H7 (cell line): ENCODE data around the gene RRM2. TPM values are rescaled to one million over a fixed set of nuclear protein-coding genes. Genes with fewer than 3 reads are reported as not detected.
"Not testable (repeated sequence)": the region's sequence is repeated elsewhere in the genome, so short reads cannot be mapped to it uniquely, and the experiment has no call there.

Experiments used
- DNase-seq: peaks from one replicate; pipeline ENCODE4 v3.0.0; 2012
- H3K27me3 ChIP-seq: 2 replicates; pipeline ENCODE4 v1.6.0; 2011; ENCODE audit warnings: mild to moderate bottlenecking, low read length; ENCODE audit not compliant: control insufficient read depth, insufficient read depth
- H3K36me3 ChIP-seq: replicated peaks from 2 replicates; pipeline ENCODE4 v1.5.1; 2011; ENCODE audit warnings: low read length; ENCODE audit not compliant: control insufficient read depth, insufficient read depth
- H3K4me3 ChIP-seq: 2 replicates; pipeline ENCODE4 v1.5.1; 2011; ENCODE audit warnings: low read depth, mild to moderate bottlenecking, control low read depth, low read length, moderate library complexity; ENCODE audit not compliant: insufficient read depth
- total RNA-seq: library from RNA; depleted of rRNA; stranded (reverse); fragments of >200 nt; shearing (Covaris generic); gene quantifications from 2 replicates; pipeline ENCODE4 v1.2.3, GENCODE V29; 2014

Gene RRM2
- total RNA-seq, 1 experiment from 2014 or later = 71.9 TPM

DNA sequence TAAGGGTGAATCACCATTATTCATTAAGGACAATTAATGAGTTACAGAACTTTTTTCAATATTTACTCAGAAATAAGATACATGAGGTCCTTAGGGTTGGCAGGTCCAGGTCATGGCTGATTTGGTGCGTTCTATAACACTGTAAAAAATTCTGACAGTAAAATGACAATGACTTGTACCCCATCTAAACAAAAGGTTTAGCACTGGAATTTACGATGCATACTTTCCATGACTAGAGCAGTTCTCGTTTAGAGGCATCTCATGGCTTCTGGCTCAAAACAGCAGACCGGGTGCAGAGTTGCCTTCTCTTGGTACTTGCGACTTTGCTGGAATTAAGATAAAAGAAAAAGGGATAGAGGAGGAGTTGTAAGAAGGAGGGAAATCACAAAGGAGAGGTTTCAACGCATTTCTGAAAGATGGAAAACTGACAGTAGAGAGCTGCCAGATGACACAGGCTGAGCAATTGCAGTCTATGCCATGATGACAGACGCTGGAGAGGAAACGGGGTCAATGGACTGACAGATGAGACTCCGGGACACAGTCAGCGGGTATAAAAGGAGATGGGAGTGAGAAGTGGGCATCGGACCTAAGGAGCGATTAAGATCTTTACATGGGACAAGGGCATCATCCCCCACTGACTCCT lies 38.2 kb upstream of the RRM2 start:
- Histone ChIP-seq H3K4me3 (no peak overlapping the region), H3K27me3 (peaks cover 15% of the 10 kb centered on the region), H3K36me3 (no peaks in the 10 kb centered on the region)
- no peak for DNase-seq

DNA sequence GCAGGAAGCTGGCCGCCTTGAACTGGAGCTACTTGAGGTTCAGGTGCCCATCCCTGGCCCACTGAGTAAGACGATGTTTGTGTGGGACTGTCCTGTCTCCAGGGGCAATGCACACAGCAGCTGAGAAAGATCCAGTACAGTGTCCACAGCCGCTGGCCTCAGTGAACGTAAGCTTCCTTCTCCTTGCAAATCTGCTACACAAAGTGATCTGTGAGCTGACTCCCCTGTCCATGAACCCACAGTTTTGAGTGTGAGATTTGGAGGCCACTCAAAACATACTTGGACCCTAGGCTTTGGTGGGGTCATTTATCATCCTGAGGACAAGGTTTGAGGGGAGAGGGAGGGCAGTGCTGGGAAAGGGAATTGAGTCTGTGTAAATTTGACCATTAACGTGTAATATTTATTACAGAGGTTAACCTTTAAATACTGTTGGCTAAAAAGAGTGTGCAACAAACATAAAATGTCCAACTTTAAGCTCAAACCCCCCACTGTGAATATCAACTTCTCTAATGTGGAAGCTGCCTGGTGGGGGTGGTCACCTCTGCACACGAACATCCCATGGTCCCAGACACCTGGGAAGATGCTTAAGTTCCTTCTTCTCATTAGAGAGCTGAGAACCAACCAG lies 37.4 kb upstream of the RRM2 start:
- DNase-seq = no peak
- Histone ChIP-seq H3K4me3 (no peak overlapping the region), H3K27me3 (peaks cover 12% of the 10 kb centered on the region), H3K36me3 (no peaks in the 10 kb centered on the region)

DNA sequence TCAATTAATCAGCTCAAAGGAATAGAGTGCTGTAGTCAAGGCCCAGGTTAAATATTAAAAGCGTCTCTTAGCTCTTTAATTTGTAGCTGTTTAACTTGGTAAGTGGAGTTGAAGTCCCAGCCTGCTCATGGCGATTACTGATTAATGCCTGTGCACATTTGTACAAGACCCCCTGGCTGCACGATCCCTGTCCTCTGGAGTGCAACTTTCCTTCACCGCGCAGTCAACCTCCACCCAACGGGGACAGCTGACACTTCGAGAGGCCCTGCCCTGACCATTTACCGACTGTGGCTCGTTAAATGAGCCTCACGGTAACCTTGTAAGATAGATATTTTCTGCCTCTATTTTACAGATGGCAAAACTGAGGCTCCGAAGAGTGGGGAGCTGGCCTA lies 36.9 kb upstream of the RRM2 start:
- no peak overlapping the region for H3K4me3 ChIP-seq
- H3K27me3 ChIP-seq = peaks cover 8% of the 10 kb centered on the region
- DNase-seq = no peak
- H3K36me3 ChIP-seq = no peaks in the 10 kb centered on the region

DNA sequence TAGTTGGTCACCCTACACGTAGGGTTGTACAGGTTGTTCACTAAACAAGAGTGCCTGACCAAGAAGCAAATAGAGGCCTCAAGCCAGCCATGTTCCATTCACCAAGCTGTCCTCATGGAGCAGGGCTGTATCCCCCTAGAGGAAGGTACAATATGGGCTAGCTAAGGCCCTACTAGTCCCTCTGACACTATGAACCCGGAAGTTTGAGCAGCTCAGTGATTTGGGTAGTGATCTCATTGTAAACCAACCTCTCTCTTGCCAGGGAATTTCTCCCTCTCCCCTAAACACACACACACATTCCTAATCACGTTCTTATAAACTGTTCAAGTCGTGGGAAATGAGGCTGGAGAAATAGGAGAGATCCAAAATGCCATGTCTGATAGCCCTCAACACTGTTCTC lies 35.6 kb upstream of the RRM2 start:
- H3K27me3 ChIP-seq = no peaks in the 10 kb centered on the region; the same call in 1 of the 2 replicates
- no peak for DNase-seq
- H3K4me3 ChIP-seq = no peak overlapping the region
- no peaks in the 10 kb centered on the region for H3K36me3 ChIP-seq

DNA sequence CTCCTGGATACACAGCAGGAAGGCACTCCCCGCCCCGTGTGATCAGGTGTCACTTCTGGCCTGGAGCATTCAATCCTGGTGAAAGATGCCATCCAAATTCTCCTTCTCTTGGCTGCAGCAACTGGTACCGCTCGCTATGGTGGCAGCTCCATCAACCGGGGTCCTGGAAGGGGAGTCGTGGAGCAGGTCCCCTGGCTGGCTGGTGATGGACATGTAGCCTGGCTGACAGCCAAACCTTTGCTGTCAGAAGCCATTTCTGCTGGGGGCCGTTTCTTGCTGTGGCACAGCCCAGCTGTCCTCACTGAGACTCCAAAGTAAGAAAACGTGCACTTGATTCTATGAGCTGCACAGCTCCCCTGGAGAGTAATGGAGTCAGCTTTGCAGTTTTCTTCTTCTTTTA lies 35.2 kb upstream of the RRM2 start:
- no peak overlapping the region for H3K4me3 ChIP-seq
- H3K36me3 ChIP-seq = no peaks in the 10 kb centered on the region
- H3K27me3 ChIP-seq = no peaks in the 10 kb centered on the region; the same call in 1 of the 2 replicates
- DNase-seq = no peak

DNA sequence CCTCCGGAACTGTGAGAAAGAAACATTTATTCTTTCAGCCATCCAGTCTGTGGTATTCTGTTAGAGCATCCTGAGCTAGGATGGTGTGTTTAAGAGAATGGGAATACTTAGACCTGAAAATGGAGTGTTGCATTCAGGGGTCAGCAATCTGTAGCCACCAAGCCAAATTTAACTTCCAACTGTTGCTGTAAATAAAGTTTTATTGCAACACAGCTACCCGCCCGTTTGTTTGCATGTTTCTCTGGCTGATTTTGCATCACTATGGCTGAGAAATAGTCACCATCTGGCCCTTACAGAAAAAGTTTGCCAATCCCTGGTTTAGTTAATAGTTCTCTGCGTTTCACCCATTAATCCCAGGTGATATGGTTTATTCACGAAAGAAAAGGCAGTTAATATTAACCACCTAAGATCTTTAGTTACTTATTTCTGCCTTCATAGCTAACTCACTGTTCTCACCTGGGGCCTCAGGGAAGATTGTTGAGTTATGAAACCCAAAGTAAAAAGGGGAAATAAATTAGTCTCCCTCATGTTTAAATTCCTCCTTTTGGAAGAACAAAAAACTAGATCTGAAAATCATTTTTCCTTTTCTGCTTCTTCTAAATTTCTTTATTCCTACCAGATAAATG lies 32.9 kb upstream of the RRM2 start:
- Histone ChIP-seq H3K36me3 (no peaks in the 10 kb centered on the region), H3K27me3 (no peaks in the 10 kb centered on the region; the same call in 1 of the 2 replicates), H3K4me3 (no peak overlapping the region)
- no peak for DNase-seq

DNA sequence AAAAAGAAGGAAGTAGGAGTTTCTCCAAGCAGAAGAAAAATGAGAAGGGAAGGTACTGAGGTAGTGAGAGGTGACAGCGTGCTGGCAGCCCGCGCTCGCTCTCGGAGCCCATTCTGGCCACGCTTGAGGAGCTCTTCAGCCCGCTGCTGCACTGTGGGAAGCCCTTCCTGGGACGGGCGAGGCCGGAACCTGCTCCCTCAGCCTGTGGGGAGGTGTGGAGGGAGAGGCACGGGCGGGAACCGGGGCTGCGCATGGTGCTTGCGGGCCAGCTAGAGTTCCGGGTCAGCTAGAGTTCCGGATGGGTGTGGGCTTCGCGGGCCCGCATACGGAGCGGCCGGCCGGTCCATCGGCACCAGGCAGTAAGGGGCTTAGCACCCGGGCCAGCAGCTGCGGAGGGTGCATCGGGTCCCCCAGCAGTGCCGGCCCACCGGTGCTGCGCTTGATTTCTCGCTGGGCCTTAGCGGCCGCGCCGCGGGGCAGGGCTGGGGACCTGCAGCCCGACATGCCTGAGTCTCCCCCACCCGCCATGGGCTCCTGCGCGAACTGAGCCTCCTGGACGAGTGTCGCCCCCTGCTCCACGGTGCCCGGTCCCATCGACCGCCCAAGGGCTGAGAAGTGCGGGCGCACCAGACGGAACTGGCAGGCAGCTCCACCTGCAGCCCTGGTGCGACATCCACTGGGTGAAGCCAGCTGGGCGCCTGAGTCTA lies 31.2 kb upstream of the RRM2 start:
- no peak overlapping the region; the same call in 1 of the 2 replicates for H3K4me3 ChIP-seq
- no peaks in the 10 kb centered on the region for H3K36me3 ChIP-seq
- H3K27me3 ChIP-seq = no peaks in the 10 kb centered on the region
- DNase-seq = no peak

DNA sequence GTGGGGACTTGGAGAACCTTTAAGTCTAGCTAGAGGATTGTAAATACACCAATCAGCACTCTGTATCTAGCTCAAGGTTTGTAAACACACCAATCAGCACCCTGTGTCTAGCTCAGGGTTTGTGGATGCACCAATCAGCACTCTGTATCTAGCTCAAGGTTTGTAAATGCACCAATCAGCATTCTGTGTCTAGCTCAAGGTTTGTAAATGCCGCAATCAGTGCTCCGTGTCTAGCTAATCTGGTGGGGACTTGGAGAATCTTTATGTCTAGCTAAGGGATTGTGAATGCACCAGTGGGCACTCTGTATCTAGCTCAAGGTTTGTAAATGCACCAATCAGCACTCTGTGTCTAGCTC lies 30.7 kb upstream of the RRM2 start:
- not testable (repeated sequence) for H3K36me3 ChIP-seq, DNase-seq, H3K27me3 ChIP-seq, H3K4me3 ChIP-seq

DNA sequence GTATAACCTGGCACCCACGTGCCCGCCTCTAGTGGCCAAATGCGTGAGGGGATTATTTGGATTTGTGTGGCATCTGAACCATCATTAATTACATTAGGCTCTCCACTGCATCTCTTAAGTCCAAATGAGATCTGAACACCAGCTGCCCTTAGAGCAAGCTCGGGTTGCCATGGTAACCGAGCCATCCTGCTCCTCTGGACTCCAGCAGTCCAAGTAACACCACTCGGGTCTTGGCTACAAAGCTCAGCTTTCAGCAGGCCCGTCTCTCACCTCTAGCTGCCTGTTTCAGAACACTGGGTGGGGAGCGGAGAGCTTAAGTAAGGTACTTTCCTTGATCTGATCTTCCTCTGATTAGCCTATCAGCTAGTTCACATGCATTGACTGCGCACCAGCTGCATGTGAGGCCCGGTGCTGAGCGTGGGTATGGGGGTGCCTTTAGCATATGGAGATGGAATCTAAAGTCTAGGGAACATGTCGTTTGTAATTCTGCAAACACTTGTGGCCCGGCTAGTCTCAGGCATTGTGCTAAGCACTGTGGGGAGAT lies 28.2 kb upstream of the RRM2 start:
- H3K27me3 ChIP-seq = no peaks in the 10 kb centered on the region
- peak; percentile 32 for DNase-seq
- no peaks in the 10 kb centered on the region for H3K36me3 ChIP-seq
- H3K4me3 ChIP-seq = no peak overlapping the region

DNA sequence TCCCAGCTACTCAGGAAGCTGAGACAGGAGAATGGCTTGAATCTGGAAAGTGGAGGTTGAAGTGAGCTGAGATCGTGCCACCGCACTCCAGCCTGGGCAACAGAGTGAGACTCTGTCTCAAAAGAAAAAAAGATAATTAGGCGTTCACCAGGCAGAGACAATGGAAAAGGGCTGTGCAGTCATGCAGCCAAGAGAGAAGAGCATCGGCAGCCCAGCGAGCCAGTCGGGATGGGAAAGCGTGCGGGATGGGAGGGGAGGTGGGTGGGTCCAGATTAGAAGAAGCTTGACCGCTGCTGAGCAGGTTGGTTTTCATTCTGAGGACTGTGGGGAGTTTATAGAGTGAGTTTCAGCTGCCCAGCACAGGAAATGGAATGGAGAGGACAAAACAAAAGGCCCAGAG lies 27.4 kb upstream of the RRM2 start:
- H3K27me3 ChIP-seq = no peaks in the 10 kb centered on the region
- H3K4me3 ChIP-seq = no peak overlapping the region
- DNase-seq = peak; percentile 10
- H3K36me3 ChIP-seq = no peaks in the 10 kb centered on the region

DNA sequence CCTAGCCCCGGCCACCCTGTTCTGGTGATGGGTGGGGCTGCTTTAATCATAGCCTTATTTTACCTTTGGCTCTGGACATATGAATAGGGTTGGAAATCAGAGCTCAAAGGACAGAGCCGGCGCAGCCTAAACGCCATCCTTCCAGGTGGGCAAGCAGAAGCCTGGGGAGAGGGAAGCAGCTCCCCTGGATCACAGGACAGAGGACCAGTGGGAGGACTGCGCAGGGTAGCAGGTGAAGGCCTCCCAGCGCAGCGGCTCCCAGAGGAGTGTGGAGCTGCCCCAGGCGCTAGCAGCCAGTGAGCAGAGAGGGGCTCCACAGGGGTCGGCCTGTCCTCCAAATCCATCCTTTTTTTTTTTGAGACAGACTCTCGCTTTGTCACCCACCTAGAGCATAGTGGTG lies 25.9 kb upstream of the RRM2 start:
- no peaks in the 10 kb centered on the region for H3K36me3 ChIP-seq
- peak; percentile 43 for DNase-seq
- H3K27me3 ChIP-seq = no peaks in the 10 kb centered on the region
- no peak overlapping the region for H3K4me3 ChIP-seq

DNA sequence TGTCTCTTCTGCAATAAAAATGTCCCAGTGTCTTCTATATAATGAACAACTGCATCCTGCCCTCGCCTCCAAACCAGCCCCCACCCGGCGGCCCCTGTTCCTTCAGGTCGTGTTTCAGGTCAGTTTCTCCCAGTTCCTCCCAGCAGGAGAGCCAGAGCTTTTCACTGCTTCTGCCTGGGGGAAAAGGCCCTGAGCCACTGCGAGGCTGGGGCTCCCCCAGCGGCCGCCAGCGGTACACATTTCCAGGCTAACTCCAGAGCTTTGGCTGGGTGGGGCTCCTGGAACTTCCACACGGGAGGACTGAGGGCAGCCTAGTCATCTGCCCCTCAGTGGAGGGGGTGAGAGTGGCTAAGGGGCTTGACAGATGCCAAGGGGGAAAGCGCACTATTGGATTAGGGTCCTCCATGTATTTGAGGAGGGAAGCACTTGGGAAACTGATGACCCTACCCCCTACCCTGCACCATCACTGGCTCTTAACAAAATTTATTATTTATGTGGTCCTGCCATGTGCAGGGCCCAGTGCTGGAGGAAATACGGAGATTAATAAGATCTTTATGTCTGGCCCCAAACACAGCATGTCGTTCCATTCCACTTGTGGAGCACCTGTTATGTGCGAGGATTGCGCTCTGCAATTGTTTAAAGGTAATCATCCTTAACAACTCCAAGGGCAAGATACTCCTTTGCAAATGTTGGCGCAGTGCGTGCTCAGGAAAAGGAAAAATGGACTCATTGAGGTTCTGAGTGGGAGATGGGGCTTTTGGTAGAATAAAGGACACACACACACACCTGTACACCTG lies 25.0 kb upstream of the RRM2 start:
- peak; percentile 95 for DNase-seq
- H3K27me3 ChIP-seq = no peaks in the 10 kb centered on the region
- no peak overlapping the region for H3K4me3 ChIP-seq
- H3K36me3 ChIP-seq = no peaks in the 10 kb centered on the region

DNA sequence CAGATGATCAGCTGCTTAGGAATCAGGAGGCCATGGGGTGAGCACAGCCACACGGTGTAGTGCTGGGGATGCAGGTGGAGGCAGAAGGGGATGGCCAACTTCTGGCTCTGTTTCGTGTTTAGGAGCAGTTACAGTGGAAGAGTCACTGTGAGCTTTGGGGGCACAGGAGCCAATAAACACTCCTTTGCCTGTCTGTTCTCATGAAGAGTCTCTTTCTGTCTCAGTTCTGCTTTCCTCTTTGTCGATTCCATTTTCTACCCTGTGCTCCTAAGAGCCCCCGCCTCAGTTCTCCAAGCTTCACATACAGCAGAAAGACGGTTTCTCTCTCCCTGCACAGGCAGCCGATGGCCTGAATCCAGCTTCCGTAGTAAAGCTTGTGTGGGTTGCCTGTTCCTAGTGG lies 21.0 kb upstream of the RRM2 start:
- H3K27me3 ChIP-seq = no peaks in the 10 kb centered on the region
- DNase-seq = peak; percentile 17
- no peak overlapping the region for H3K4me3 ChIP-seq
- H3K36me3 ChIP-seq = no peaks in the 10 kb centered on the region

DNA sequence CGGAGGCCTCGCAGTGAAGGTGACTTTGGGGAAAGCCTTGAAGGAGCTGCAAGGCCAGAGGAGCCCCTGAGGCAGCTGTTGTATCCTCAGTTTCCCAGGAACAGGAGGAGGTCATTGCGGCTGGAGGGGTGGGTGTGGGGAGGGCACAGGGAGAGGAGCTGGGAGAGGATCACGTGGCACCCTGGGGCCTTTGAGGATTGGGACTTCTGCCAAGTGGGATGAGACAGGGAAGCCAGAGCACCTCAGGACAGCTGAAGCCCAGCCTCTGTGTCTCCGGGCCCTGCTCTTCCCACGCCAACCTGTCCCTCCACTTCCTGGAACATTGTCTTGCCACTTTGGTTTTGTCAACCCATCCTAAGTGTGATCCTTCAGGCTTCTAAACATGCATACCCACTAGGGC lies 19.4 kb upstream of the RRM2 start:
- no peak for DNase-seq
- no peak overlapping the region for H3K4me3 ChIP-seq
- H3K27me3 ChIP-seq = no peaks in the 10 kb centered on the region
- no peaks in the 10 kb centered on the region for H3K36me3 ChIP-seq
